Right atrium auricular region (tissue), 2 donors: ENCODE data around the gene NDUFB8. TPM values are rescaled to one million over a fixed set of nuclear protein-coding genes. Genes with fewer than 3 reads are reported as not detected.

Experiments used
- DNase-seq: peaks from one replicate; pipeline ENCODE4 v3.0.0-alpha.2; 2019; ENCODE audit warnings: low spot score
- H3K27ac ChIP-seq, 2 donors: fragments of 200-600 bp; sonication (generic); 1 replicate in 1 of 2; 2 replicates in 1 of 2; pipeline ENCODE4 v1.5.1; 2016 to 2019
- H3K27me3 ChIP-seq, 2 donors: fragments of 200-600 bp; sonication (generic); one replicate each; pipeline versions ENCODE4 v1.5.1 to v1.6.0; 2017 to 2019
- H3K36me3 ChIP-seq: fragments of 200-600 bp; sonication (generic); one replicate; pipeline ENCODE4 v1.5.1; 2016
- H3K4me1 ChIP-seq, 2 donors: fragments of 200-600 bp; sonication (generic); one replicate each; pipeline versions ENCODE4 v1.5.1 to v1.6.0; 2017 to 2019
- H3K4me3 ChIP-seq, 2 donors: fragments of 200-600 bp; sonication (generic); 1 replicate in 1 of 2; 2 replicates in 1 of 2; pipeline ENCODE4 v1.5.1; 2017 to 2019; ENCODE audit warnings: mild to moderate bottlenecking in 1 of 2, moderate library complexity in 1 of 2
- H3K9me3 ChIP-seq, 2 donors: fragments of 200-600 bp; sonication (generic); one replicate each; pipeline ENCODE4 v1.5.1; 2019
- CTCF ChIP-seq, 2 donors: fragments of 200-600 bp; sonication (generic); IDR thresholded peaks; one replicate each; pipeline ENCODE4 v1.5.1; 2019; ENCODE audit warnings: antibody characterized with exemption in 2 of 2
- total RNA-seq, 2 donors: library from RNA; depleted of rRNA; stranded (reverse); fragments of >200 nt; gene quantifications; one replicate each; pipeline ENCODE4 v1.1.0, GENCODE V29; 2016

Gene NDUFB8
- total RNA-seq, 2 donors from 2014 or later, result 355 to 361 TPM

DNA sequence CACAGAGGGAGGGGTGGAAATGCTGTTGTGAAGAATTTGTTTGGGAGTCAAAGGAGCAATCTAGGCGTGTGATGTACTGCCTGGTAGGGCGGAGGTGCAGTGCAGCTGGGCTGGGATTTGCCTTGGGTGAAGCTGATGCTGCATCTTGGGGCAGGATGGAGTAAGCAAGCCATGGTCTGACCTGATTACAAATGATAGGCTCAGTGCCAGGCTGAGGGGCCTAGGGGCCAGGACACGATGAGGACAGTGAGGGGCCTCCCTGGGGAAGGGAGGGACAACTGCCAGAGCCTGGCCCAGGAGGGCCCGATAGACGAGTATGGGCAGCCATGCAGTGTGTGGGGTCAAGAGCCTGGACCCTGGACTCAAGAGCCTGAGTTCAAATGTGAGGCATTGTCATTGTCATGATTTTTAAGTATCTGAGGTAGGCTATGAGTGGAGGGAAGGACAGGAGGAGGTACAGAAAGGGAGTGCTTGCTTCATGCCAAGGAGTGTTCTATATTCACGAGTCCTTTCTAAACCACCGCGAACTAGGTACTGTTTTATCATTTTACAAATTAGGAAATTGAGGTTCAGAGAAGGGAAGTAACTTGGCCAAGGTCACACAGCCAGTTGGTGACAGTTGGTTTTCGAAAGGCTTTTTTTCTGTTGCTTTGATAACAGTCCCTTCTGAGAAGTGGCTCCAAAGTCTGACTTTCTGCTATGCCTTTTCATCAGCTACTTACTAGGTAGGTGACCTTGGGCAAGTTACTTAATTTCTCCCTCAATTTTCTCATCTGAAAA lies 35.7 kb upstream of the NDUFB8 start:
- Histone ChIP-seq H3K27ac (no peak overlapping the region), H3K9me3 (no peaks in the 10 kb centered on the region), H3K36me3 (no peaks in the 10 kb centered on the region), H3K4me1 (peaks cover 0 to 15% of the 10 kb centered on the region in 2 donors), H3K27me3 (no peaks in the 10 kb centered on the region), H3K4me3 (no peak overlapping the region)
- no peak for TF ChIP-seq CTCF (IDR thresholded peaks at IDR 0.05)
- DNase-seq, result no peak

DNA sequence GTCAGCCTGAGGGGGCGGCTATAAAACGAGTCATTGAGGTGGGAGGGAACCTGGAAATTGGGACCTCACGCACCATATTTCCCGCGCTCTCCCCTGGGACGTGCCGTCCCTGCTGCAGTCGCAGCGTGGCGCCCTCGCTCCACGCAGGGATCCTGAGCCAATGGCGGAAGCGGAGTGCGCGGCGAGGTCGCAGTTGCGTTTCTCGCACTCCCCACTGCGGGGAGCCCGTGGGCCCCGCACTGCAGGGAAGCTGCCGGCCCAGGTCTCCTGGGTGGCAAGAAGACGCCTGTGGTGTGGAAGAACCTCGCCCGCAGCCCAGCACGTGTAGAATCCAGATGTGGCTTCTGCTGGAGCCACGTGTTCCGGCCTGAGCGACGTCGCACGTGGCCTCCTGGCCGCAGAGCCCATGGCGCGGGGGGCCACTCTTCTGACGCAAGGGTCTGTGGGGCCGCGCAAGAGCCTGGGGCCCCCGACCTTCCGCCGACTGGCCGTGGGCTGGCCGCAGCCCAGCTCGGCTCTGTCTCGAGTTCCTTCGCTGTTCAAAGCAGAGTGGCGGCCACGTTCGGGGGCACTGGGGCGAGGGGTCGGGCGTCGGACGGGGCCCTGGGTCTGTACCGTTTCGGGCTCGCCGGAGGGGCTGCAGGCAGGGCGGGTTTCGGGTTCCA lies 32.5 kb upstream of the NDUFB8 start:
- no peaks in the 10 kb centered on the region for H3K36me3 ChIP-seq
- H3K27me3 ChIP-seq, result no peaks in the 10 kb centered on the region
- H3K4me3 ChIP-seq, result peak overlapping the region in 1 of 2 donors; percentile 5
- no peaks in the 10 kb centered on the region for H3K9me3 ChIP-seq
- no peak overlapping the region for H3K27ac ChIP-seq
- DNase-seq, result no peak
- TF ChIP-seq CTCF (IDR thresholded peaks at IDR 0.05), result peak; percentile 47 to 83
- peaks cover 0 to 15% of the 10 kb centered on the region in 2 donors for H3K4me1 ChIP-seq

DNA sequence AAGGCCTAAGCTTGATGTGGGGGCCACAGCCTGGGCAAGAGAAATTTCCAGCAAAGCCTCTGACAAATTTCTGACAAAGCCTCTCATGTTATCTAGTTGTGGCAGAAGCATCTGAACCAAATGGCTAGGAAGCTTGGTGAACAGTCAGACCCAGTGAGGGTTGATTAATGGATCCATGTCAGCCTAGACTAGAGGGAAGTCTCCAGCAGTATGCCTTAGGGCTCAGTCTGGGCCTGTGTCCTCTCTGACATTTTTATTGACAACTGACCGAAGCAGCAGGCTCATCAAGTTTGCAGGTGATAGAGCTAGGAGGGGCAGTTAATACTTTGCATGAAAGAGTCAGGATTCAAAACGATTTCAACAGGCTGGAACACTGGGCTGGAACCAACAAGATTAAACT lies 31.3 kb upstream of the NDUFB8 start:
- Histone ChIP-seq H3K4me3 (no peak overlapping the region), H3K9me3 (no peaks in the 10 kb centered on the region), H3K27me3 (no peaks in the 10 kb centered on the region), H3K27ac (no peak overlapping the region), H3K36me3 (no peaks in the 10 kb centered on the region), H3K4me1 (peaks cover 0 to 15% of the 10 kb centered on the region in 2 donors)
- DNase-seq, result no peak
- TF ChIP-seq CTCF (IDR thresholded peaks at IDR 0.05), result no peak

DNA sequence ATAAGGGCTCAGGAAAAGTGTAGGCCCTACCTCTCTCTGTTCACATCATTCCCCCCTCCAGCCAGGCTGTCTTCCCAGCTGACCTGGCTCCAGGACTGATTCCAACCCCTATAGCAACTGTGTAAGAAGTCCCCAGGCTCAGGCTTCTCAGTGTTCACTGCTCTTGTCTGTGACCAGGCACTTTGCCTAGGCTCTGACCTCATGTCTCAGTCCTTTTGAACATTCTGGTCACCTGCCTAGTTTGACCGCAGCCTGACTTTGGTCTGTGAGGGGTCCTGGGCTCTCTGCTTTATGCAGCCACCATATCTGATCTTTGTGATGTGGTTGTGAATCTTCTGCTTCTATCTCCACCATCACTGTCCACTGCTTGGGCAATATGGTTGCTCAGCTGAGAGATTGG lies 30.6 kb upstream of the NDUFB8 start:
- DNase-seq, result no peak
- peaks cover 0 to 15% of the 10 kb centered on the region in 2 donors for H3K4me1 ChIP-seq
- H3K36me3 ChIP-seq, result no peaks in the 10 kb centered on the region
- TF ChIP-seq CTCF (IDR thresholded peaks at IDR 0.05), result no peak
- H3K4me3 ChIP-seq, result no peak overlapping the region
- H3K27me3 ChIP-seq, result no peaks in the 10 kb centered on the region
- H3K9me3 ChIP-seq, result no peaks in the 10 kb centered on the region
- no peak overlapping the region for H3K27ac ChIP-seq

DNA sequence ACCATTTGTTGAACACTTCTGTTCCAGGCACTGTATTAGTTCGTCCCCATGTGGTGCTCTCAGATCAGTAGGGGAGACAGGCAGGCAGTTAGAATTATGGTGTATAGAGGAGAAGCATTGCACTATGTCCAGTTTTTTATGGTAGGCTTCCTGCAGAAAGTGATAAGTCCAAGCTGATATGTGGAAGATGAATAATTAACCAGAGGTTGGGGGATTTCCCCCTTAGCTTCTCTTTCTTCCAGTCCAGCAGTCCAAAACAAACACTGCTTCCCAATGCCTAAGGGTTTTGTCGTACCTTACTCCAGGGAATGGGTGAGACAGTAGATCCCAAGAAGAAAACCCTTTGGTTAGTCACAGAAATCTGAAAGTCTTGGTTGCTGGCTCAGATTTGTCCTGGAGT lies 25.2 kb upstream of the NDUFB8 start:
- no peaks in the 10 kb centered on the region for H3K27me3 ChIP-seq
- H3K4me3 ChIP-seq, result no peak overlapping the region
- H3K27ac ChIP-seq, result no peak overlapping the region
- no peaks in the 10 kb centered on the region for H3K36me3 ChIP-seq
- no peak for TF ChIP-seq CTCF (IDR thresholded peaks at IDR 0.05)
- DNase-seq, result no peak
- H3K9me3 ChIP-seq, result no peaks in the 10 kb centered on the region
- H3K4me1 ChIP-seq, result no peaks in the 10 kb centered on the region
